WTC11 (cell line): Measurements from ENCODE around the gene RBM4. TPM values are rescaled to one million over a fixed set of nuclear protein-coding genes. Genes with fewer than 3 reads are reported as not detected.

ENCODE experiments used
- AFF4 ChIP-seq: sonication (generic); formaldehyde crosslinking; IDR thresholded peaks from 2 replicates; pipeline ENCODE4 v1.8.1; 2023; ENCODE audit warnings: mild to moderate bottlenecking, missing genetic modification reagents, borderline replicate concordance
- ELF4 ChIP-seq: sonication (generic); formaldehyde crosslinking; IDR thresholded peaks from 2 replicates; pipeline ENCODE4 v1.8.1; 2022; ENCODE audit warnings: low read depth, mild to moderate bottlenecking, moderate library complexity, missing genetic modification reagents
- EMX1 ChIP-seq: fragments of 250-450 bp; sonication (Bioruptor Pico); IDR thresholded peaks from 2 replicates; pipeline ENCODE4 v1.8.0; 2021; ENCODE audit warnings: mild to moderate bottlenecking
- FOXP1 ChIP-seq: sonication (generic); formaldehyde crosslinking; IDR thresholded peaks from 2 replicates; pipeline ENCODE4 v1.8.0; 2022; ENCODE audit warnings: missing genetic modification reagents, mild to moderate bottlenecking, moderate library complexity, borderline replicate concordance
- HMGA2 ChIP-seq: fragments of 250-450 bp; sonication (Bioruptor Pico); IDR thresholded peaks from 2 replicates; pipeline ENCODE4 v1.4.0; 2021; ENCODE audit warnings: mild to moderate bottlenecking, moderate library complexity
- JUN ChIP-seq: sonication (generic); formaldehyde crosslinking; IDR thresholded peaks from 2 replicates; pipeline ENCODE4 v1.8.0; 2023; ENCODE audit warnings: mild to moderate bottlenecking, missing genetic modification reagents
- MAX ChIP-seq: sonication (generic); formaldehyde crosslinking; IDR thresholded peaks from 2 replicates; pipeline ENCODE4 v1.8.0; 2022; ENCODE audit warnings: mild to moderate bottlenecking, missing genetic modification reagents
- NFATC4 ChIP-seq: fragments of 250-450 bp; sonication (Bioruptor Pico); IDR thresholded peaks from 2 replicates; pipeline ENCODE4 v1.9.0; 2021; ENCODE audit warnings: mild to moderate bottlenecking
- NFE2L1 ChIP-seq: sonication (generic); formaldehyde crosslinking; IDR thresholded peaks from 2 replicates; pipeline ENCODE4 v1.8.1; 2023; ENCODE audit warnings: missing genetic modification reagents
- NR3C1 ChIP-seq: sonication (generic); formaldehyde crosslinking; conservative IDR thresholded peaks from 2 replicates; pipeline ENCODE4 v1.8.1; 2023; ENCODE audit warnings: low read depth, mild to moderate bottlenecking, missing genetic modification reagents
- OVOL2 ChIP-seq: fragments of 250-450 bp; sonication (Bioruptor Pico); IDR thresholded peaks from 2 replicates; pipeline ENCODE4 v1.9.0; 2021; ENCODE audit warnings: mild to moderate bottlenecking, borderline replicate concordance
- PRRX2 ChIP-seq: fragments of 250-450 bp; sonication (Bioruptor Pico); IDR thresholded peaks from 2 replicates; pipeline ENCODE4 v1.8.0; 2021; ENCODE audit warnings: mild to moderate bottlenecking
- SOX15 ChIP-seq: fragments of 250-450 bp; sonication (Bioruptor Pico); IDR thresholded peaks from 2 replicates; pipeline ENCODE4 v1.9.0; 2021; ENCODE audit warnings: mild to moderate bottlenecking
- TCF7 ChIP-seq: sonication (generic); formaldehyde crosslinking; IDR thresholded peaks from 2 replicates; pipeline ENCODE4 v1.8.0; 2022; ENCODE audit warnings: mild to moderate bottlenecking, low read depth, missing genetic modification reagents, moderate library complexity
- USF2 ChIP-seq: sonication (generic); formaldehyde crosslinking; IDR thresholded peaks from 2 replicates; pipeline ENCODE4 v1.8.1; 2023; ENCODE audit warnings: mild to moderate bottlenecking, missing genetic modification reagents, moderate library complexity
- ZBTB21 ChIP-seq: sonication (generic); formaldehyde crosslinking; IDR thresholded peaks from 2 replicates; pipeline ENCODE4 v1.8.1; 2023; ENCODE audit warnings: mild to moderate bottlenecking, missing genetic modification reagents, borderline replicate concordance
- ZBTB43 ChIP-seq: sonication (generic); formaldehyde crosslinking; IDR thresholded peaks from 2 replicates; pipeline ENCODE4 v1.8.1; 2023; ENCODE audit warnings: mild to moderate bottlenecking, missing genetic modification reagents
- ZNF317 ChIP-seq: sonication (generic); formaldehyde crosslinking; IDR thresholded peaks from 2 replicates; pipeline ENCODE4 v1.8.1; 2023; ENCODE audit warnings: low read depth, mild to moderate bottlenecking, moderate library complexity, missing genetic modification reagents, borderline replicate concordance
- ZNF396 ChIP-seq: fragments of 250-450 bp; sonication (Bioruptor Pico); IDR thresholded peaks from 2 replicates; pipeline ENCODE4 v1.8.0; 2021; ENCODE audit warnings: mild to moderate bottlenecking, moderate library complexity, borderline replicate concordance
- total RNA-seq: library from RNA; stranded (reverse); gene quantifications from 3 replicates; pipeline ENCODE4 v1.2.3, GENCODE V29; 2021
- TF ChIP-seq, protein P1 (sequence below): sonication (generic); formaldehyde crosslinking; IDR thresholded peaks from 2 replicates; pipeline ENCODE4 v1.8.1; 2022; ENCODE audit warnings: mild to moderate bottlenecking, missing genetic modification reagents, moderate library complexity, borderline replicate concordance
- TF ChIP-seq, protein P2 (sequence below): sonication (generic); formaldehyde crosslinking; IDR thresholded peaks from 2 replicates; pipeline ENCODE4 v1.8.0; 2023; ENCODE audit warnings: missing genetic modification reagents
- TF ChIP-seq, protein P3 (sequence below): sonication (generic); formaldehyde crosslinking; IDR thresholded peaks from 2 replicates; pipeline ENCODE4 v1.8.0; 2022; ENCODE audit warnings: missing genetic modification reagents
- TF ChIP-seq, protein P4 (sequence below): sonication (generic); formaldehyde crosslinking; IDR thresholded peaks from 2 replicates; pipeline ENCODE4 v1.8.1; 2022; ENCODE audit warnings: low read depth, mild to moderate bottlenecking, moderate library complexity, missing genetic modification reagents, borderline replicate concordance
- TF ChIP-seq, protein P5 (sequence below): fragments of 250-450 bp; sonication (Bioruptor Pico); IDR thresholded peaks from 2 replicates; pipeline ENCODE4 v1.9.0; 2021; ENCODE audit warnings: moderate library complexity, mild to moderate bottlenecking, inconsistent platforms, borderline replicate concordance

The RBM4 gene
- total RNA-seq, 1 experiment from 2014 or later, result 144 TPM

DNA sequence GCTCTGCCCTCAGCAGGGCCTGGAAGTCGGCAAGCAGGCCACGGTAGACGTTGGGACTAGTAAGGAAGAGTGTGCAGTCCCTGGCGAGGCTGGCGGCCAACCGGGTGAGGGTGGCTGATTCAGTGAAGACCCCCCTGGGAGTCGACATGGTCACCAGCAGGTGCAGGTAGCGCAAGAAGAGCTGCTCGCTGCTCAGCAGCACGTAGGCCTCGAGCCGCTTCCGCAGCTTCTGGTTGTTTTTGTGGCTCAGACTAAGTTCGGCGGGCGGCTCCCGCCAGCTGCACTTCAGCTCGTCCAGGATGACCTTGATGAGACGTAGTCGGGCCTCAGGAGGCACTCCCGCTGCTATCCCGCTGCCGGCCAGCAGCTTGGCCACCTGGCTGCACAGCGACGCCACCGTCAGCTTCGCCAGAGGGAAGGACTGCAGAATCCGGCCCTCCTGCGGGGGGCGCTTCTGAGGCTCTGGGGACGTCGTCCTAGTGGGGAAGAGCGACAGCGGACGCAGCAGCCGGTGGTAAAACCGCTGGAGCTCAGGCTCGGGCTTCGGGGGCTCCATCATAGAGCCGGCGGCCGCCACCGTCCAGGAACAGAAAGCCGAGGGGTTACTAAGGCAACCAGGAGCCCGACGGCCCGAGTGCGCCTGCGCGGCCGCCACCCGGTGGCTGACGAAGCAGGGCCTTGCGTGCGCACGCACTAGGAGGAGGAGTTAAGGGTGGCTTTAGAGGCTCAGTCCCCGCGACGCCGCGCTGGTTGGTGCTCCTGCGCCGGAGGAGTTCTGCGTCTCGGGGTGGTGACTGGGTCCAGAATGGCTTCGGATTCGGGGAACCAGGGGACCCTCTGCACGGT lies 45.8 kb upstream of the RBM4 start, which contains the start of the genes CCDC87 and CCS (continued):
- TF ChIP-seq, protein P1, sequence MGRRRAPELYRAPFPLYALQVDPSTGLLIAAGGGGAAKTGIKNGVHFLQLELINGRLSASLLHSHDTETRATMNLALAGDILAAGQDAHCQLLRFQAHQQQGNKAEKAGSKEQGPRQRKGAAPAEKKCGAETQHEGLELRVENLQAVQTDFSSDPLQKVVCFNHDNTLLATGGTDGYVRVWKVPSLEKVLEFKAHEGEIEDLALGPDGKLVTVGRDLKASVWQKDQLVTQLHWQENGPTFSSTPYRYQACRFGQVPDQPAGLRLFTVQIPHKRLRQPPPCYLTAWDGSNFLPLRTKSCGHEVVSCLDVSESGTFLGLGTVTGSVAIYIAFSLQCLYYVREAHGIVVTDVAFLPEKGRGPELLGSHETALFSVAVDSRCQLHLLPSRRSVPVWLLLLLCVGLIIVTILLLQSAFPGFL (CRISPR knock-in tag), result peak; percentile 65; the same call in 1 of the 2 replicates
- TF ChIP-seq ZNF317 (CRISPR knock-in tag), result peak; percentile 86
- no peak for TF ChIP-seq ELF4
- no peak for TF ChIP-seq TCF7
- TF ChIP-seq SOX15, result no peak
- peak; percentile 85; the same call in 1 of the 2 replicates for TF ChIP-seq ZBTB21 (CRISPR knock-in tag)
- TF ChIP-seq, protein P2, sequence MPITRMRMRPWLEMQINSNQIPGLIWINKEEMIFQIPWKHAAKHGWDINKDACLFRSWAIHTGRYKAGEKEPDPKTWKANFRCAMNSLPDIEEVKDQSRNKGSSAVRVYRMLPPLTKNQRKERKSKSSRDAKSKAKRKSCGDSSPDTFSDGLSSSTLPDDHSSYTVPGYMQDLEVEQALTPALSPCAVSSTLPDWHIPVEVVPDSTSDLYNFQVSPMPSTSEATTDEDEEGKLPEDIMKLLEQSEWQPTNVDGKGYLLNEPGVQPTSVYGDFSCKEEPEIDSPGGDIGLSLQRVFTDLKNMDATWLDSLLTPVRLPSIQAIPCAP (CRISPR knock-in tag), result peak; percentile 72; the same call in 1 of the 2 replicates
- TF ChIP-seq ZNF396 (CRISPR knock-in tag), result no peak
- peak; percentile 67; the same call in 1 of the 2 replicates for TF ChIP-seq NFE2L1
- no peak for TF ChIP-seq NR3C1 (CRISPR knock-in tag)
- no peak for TF ChIP-seq OVOL2 (CRISPR knock-in tag)
- TF ChIP-seq, protein P3, sequence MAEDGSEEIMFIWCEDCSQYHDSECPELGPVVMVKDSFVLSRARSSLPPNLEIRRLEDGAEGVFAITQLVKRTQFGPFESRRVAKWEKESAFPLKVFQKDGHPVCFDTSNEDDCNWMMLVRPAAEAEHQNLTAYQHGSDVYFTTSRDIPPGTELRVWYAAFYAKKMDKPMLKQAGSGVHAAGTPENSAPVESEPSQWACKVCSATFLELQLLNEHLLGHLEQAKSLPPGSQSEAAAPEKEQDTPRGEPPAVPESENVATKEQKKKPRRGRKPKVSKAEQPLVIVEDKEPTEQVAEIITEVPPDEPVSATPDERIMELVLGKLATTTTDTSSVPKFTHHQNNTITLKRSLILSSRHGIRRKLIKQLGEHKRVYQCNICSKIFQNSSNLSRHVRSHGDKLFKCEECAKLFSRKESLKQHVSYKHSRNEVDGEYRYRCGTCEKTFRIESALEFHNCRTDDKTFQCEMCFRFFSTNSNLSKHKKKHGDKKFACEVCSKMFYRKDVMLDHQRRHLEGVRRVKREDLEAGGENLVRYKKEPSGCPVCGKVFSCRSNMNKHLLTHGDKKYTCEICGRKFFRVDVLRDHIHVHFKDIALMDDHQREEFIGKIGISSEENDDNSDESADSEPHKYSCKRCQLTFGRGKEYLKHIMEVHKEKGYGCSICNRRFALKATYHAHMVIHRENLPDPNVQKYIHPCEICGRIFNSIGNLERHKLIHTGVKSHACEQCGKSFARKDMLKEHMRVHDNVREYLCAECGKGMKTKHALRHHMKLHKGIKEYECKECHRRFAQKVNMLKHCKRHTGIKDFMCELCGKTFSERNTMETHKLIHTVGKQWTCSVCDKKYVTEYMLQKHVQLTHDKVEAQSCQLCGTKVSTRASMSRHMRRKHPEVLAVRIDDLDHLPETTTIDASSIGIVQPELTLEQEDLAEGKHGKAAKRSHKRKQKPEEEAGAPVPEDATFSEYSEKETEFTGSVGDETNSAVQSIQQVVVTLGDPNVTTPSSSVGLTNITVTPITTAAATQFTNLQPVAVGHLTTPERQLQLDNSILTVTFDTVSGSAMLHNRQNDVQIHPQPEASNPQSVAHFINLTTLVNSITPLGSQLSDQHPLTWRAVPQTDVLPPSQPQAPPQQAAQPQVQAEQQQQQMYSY (CRISPR knock-in tag), result no peak
- TF ChIP-seq JUN (CRISPR knock-in tag), result peak; percentile 77; the same call in 1 of the 2 replicates
- no peak for TF ChIP-seq AFF4 (CRISPR knock-in tag)
- peak; percentile 85; the same call in 1 of the 2 replicates for TF ChIP-seq ZBTB43 (CRISPR knock-in tag)
- TF ChIP-seq, protein P4, sequence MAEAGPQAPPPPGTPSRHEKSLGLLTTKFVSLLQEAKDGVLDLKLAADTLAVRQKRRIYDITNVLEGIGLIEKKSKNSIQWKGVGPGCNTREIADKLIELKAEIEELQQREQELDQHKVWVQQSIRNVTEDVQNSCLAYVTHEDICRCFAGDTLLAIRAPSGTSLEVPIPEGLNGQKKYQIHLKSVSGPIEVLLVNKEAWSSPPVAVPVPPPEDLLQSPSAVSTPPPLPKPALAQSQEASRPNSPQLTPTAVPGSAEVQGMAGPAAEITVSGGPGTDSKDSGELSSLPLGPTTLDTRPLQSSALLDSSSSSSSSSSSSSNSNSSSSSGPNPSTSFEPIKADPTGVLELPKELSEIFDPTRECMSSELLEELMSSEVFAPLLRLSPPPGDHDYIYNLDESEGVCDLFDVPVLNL (CRISPR knock-in tag), result 0 out of 2 replicates have a peak, but pooled peaks have one; percentile 49
- TF ChIP-seq HMGA2, result no peak
- TF ChIP-seq, protein P5, sequence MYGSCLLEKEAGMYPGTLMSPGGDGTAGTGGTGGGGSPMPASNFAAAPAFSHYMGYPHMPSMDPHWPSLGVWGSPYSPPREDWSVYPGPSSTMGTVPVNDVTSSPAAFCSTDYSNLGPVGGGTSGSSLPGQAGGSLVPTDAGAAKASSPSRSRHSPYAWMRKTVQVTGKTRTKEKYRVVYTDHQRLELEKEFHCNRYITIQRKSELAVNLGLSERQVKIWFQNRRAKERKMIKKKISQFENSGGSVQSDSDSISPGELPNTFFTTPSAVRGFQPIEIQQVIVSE, result no peak
- 0 out of 2 replicates have a peak, but pooled peaks have one; percentile 32 for TF ChIP-seq USF2 (CRISPR knock-in tag)
- no peak for TF ChIP-seq PRRX2 (CRISPR knock-in tag)
- peak; percentile 86; the same call in 1 of the 2 replicates for TF ChIP-seq FOXP1 (CRISPR knock-in tag)
- peak; percentile 97 for TF ChIP-seq MAX (CRISPR knock-in tag)
- no peak for TF ChIP-seq EMX1
- no peak for TF ChIP-seq NFATC4 (CRISPR knock-in tag)
